Osteocyte (in vitro differentiated cells): ENCODE data around the gene ARHGAP30. TPM values are rescaled to one million over a fixed set of nuclear protein-coding genes. Genes with fewer than 3 reads are reported as not detected.
"Not testable (repeated sequence)": the region's sequence is repeated elsewhere in the genome, so short reads cannot be mapped to it uniquely, and the experiment has no call there.

Experiments used
- DNase-seq: peaks from one replicate; pipeline ENCODE4 v3.0.0; 2021; ENCODE audit warnings: mixed read lengths; ENCODE audit not compliant: unreplicated experiment; ENCODE audit errors: extremely low spot score
- H3K27ac Mint-ChIP-seq: one replicate; pipeline ENCODE4 v1.8.0; 2021; ENCODE audit warnings: mild to moderate bottlenecking, mixed read lengths; ENCODE audit not compliant: unreplicated experiment
- H3K27me3 Mint-ChIP-seq: one replicate; pipeline ENCODE4 v1.8.0; 2021; ENCODE audit warnings: mixed read lengths; ENCODE audit not compliant: unreplicated experiment
- H3K36me3 Mint-ChIP-seq: one replicate; pipeline ENCODE4 v1.8.0; 2021; ENCODE audit warnings: mixed read lengths; ENCODE audit not compliant: unreplicated experiment
- H3K4me1 Mint-ChIP-seq: one replicate; pipeline ENCODE4 v1.8.0; 2021; ENCODE audit warnings: mixed read lengths; ENCODE audit not compliant: unreplicated experiment
- H3K4me3 Mint-ChIP-seq: one replicate; pipeline ENCODE4 v1.8.0; 2021; ENCODE audit warnings: mild to moderate bottlenecking, moderate library complexity, mixed read lengths; ENCODE audit not compliant: unreplicated experiment
- H3K9me3 Mint-ChIP-seq: one replicate; pipeline ENCODE4 v1.8.0; 2021; ENCODE audit warnings: mixed read lengths; ENCODE audit not compliant: unreplicated experiment
- CTCF ChIP-seq: fragments of 200-600 bp; sonication (generic); IDR thresholded peaks from 2 replicates; pipeline ENCODE4 v1.5.0; 2021; ENCODE audit warnings: antibody characterized with exemption, mild to moderate bottlenecking, moderate library complexity
- total RNA-seq: library from RNA; stranded (reverse); gene quantifications from 2 replicates; pipeline ENCODE4 v1.2.1, GENCODE V29; 2021

Gene ARHGAP30
- total RNA-seq, 1 donor from 2014 or later: not detected

GRCh38 chr1:161031874-161032273 lies 37.8 kb downstream of the ARHGAP30 start:
- H3K27ac Mint-ChIP-seq: no peak overlapping the region
- no peaks in the 10 kb centered on the region for H3K36me3 Mint-ChIP-seq
- no peaks in the 10 kb centered on the region for H3K9me3 Mint-ChIP-seq
- no peaks in the 10 kb centered on the region for H3K4me1 Mint-ChIP-seq
- no peak for DNase-seq
- peaks cover 7% of the 10 kb centered on the region for H3K27me3 Mint-ChIP-seq
- H3K4me3 Mint-ChIP-seq: no peak overlapping the region
- no peak for TF ChIP-seq CTCF

- H3K27ac Mint-ChIP-seq, H3K4me3 Mint-ChIP-seq, H3K4me1 Mint-ChIP-seq, DNase-seq, H3K9me3 Mint-ChIP-seq, H3K36me3 Mint-ChIP-seq: not testable (repeated sequence)
- peaks cover 11% of the 10 kb centered on the region for H3K27me3 Mint-ChIP-seq
Measured at GRCh38 chr1:161029466-161029865, 40.2 kb downstream of the ARHGAP30 start.

GRCh38 chr1:161026954-161027353 lies 42.7 kb downstream of the ARHGAP30 start:
- not testable (repeated sequence) for H3K4me3 Mint-ChIP-seq, H3K27ac Mint-ChIP-seq, H3K36me3 Mint-ChIP-seq, H3K4me1 Mint-ChIP-seq, H3K9me3 Mint-ChIP-seq, DNase-seq
- peaks cover 17% of the 10 kb centered on the region for H3K27me3 Mint-ChIP-seq

GRCh38 chr1:161022432-161022831 lies 47.3 kb downstream of the ARHGAP30 start:
- H3K4me3 Mint-ChIP-seq, H3K27ac Mint-ChIP-seq, H3K36me3 Mint-ChIP-seq: not testable (repeated sequence)

GRCh38 chr1:161021970-161022353 lies 47.7 kb downstream of the ARHGAP30 start:
- no peak overlapping the region for H3K27ac Mint-ChIP-seq
- peak overlapping the region; percentile 81 for H3K4me3 Mint-ChIP-seq

More at GRCh38 chr1:161022432-161022831, 47.3 kb downstream of the ARHGAP30 start:
- Mint-ChIP-seq H3K27me3 (peaks cover 49% of the 10 kb centered on the region), H3K4me1 (peaks cover 20% of the 10 kb centered on the region)
- DNase-seq, H3K9me3 Mint-ChIP-seq: not testable (repeated sequence)

GRCh38 chr1:161021165-161021969 lies 48.3 kb downstream of the ARHGAP30 start:
- no peak for TF ChIP-seq CTCF
- Mint-ChIP-seq H3K4me3 (peak overlapping the region; percentile 81), H3K4me1 (peaks cover 20% of the 10 kb centered on the region), H3K36me3 (no peaks in the 10 kb centered on the region), H3K9me3 (no peaks in the 10 kb centered on the region), H3K27me3 (peaks cover 49% of the 10 kb centered on the region), H3K27ac (peak overlapping the region; percentile 17)
- DNase-seq: no peak

More at GRCh38 chr1:161021970-161022353, 47.7 kb downstream of the ARHGAP30 start:
- no peaks in the 10 kb centered on the region for H3K9me3 Mint-ChIP-seq
- H3K36me3 Mint-ChIP-seq: no peaks in the 10 kb centered on the region
- no peak for TF ChIP-seq CTCF
- no peak for DNase-seq
- H3K27me3 Mint-ChIP-seq: peaks cover 52% of the 10 kb centered on the region
- H3K4me1 Mint-ChIP-seq: peaks cover 20% of the 10 kb centered on the region
